Duodenal mucosa (tissue), 2 donors: ENCODE results near the gene STAB1.
A peak's percentile ranks its signal among the peaks of the same experiment; 100 is the strongest.

ENCODE experiments used
- H3K27ac ChIP-seq: one replicate; pipeline ENCODE4 v1.7.0; 2013; ENCODE audit warnings: low read depth, low read length
- H3K27me3 ChIP-seq, 2 donors: one replicate each; pipeline ENCODE4 v1.7.0; 2013; ENCODE audit warnings: low read length in 2 of 2, control low read depth in 1 of 2; ENCODE audit not compliant: insufficient read depth in 2 of 2, control insufficient read depth in 1 of 2
- H3K36me3 ChIP-seq, 2 donors: one replicate each; pipeline ENCODE4 v1.7.0; 2013; ENCODE audit warnings: low read length in 2 of 2, control low read depth in 1 of 2; ENCODE audit not compliant: insufficient read depth in 2 of 2, control insufficient read depth in 1 of 2
- H3K4me1 ChIP-seq, 2 donors: one replicate each; pipeline ENCODE4 v1.7.0; 2013; ENCODE audit warnings: low read length in 2 of 2, control low read depth in 1 of 2; ENCODE audit not compliant: insufficient read depth in 2 of 2, control insufficient read depth in 1 of 2
- H3K4me3 ChIP-seq, 2 donors: one replicate each; pipeline ENCODE4 v1.7.0; 2013; ENCODE audit warnings: low read length in 2 of 2, low read depth in 1 of 2
- H3K9ac ChIP-seq, 2 donors: one replicate each; pipeline ENCODE4 v1.7.0; 2013; ENCODE audit warnings: low read length in 2 of 2, low read depth in 1 of 2
- H3K9me3 ChIP-seq, 2 donors: one replicate each; pipeline ENCODE4 v1.7.0; 2013; ENCODE audit warnings: low read length in 2 of 2, control low read depth in 1 of 2; ENCODE audit not compliant: control insufficient read depth in 1 of 2

Gene STAB1

DNA sequence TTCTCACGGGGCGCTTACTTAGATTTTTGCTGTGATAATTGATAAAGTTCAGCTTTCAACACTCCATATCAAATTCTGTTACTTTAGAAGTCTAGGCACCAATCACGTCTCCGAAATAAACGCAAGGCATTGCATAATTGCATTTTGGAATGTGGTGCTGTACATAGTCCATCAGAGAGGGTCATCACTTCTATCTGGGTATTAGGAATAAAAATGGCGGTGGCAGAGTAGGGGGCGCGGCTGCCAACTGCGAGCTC lies 40.9 kb downstream of the STAB1 start:
- H3K36me3 ChIP-seq = peaks cover 7 to 10% of the 10 kb centered on the region in 2 donors
- no peaks in the 10 kb centered on the region for H3K9me3 ChIP-seq
- H3K4me1 ChIP-seq = peaks cover 36 to 37% of the 10 kb centered on the region in 2 donors
- peak overlapping the region; percentile 59 to 62 for H3K4me3 ChIP-seq
- no peaks in the 10 kb centered on the region for H3K27me3 ChIP-seq
- no peak overlapping the region for H3K27ac ChIP-seq
- no peak overlapping the region for H3K9ac ChIP-seq

DNA sequence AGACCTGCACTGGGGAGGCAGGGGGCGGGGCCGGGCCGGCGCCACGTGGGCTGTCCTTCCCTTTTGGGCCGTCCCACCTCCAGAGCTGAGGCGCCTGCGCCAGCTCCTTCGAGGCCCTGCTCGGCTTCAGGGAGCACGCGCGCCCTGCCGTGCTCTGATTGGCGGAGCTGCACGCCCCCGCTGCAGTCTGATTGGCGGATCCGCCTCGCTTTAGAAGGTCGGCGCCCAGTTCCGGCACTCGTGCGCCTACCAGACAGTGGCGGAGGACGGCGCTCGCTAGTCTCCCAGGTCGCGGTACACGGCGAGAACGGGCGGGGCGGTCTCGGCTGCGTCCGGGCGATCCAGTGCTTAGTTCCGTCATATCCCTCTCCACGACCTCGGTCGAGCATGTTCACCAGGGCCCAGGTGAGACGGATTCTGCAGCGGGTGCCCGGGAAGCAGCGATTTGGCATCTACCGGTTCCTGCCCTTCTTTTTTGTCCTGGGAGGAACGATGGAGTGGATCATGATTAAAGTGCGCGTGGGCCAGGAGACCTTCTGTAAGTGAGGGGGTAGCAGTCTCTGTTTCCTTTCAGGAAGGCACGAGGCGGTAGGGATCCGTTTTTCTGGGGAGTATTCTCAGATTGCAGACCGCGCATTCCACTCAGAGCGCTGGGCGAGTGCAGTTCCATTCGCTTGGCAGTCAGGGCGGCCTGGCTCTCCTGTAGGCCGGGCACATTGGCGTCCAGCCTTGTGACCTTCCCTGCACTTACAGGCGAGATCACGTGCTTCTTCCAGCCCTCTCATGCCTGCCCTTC lies 41.4 kb downstream of the STAB1 start, which contains the start of gene UQCC5:
Gene UQCC5 (plus strand): TSS at position 237 of the 796 bp plus-strand sequence. CDS start 151 bp downstream, at position 388.
- peak within 1 kb of the TSS; percentile 72 for H3K27ac ChIP-seq
- peak within 1 kb of the TSS; percentile 88 to 92 for H3K9ac ChIP-seq

DNA sequence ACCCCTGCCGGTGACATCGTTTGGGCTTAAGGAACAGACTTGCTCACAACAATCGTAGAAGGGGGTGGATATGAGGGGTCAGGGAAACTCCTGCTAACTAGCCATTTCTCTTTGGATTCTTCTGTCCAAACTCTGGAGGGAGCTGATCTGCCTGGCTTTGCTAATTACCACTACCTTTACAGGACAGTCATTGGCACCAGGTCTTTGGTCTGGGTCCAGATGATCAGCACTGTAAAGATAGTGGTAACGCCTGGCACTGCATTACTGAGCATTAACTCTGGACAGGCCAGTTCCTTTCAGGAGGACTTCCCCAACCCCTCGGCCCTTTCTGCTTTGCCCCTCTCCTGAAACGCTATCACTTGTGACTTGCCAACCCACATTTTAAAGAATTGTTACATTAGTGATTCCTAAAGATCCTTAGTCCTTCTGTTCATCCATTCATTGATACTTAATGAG lies 42.1 kb downstream of the STAB1 start:
- no peaks in the 10 kb centered on the region for H3K27me3 ChIP-seq
- H3K4me3 ChIP-seq = peak overlapping the region; percentile 97 to 100
- peak overlapping the region; percentile 88 to 92 for H3K9ac ChIP-seq
- peak overlapping the region; percentile 72 for H3K27ac ChIP-seq
- peaks cover 10 to 13% of the 10 kb centered on the region in 2 donors for H3K36me3 ChIP-seq
- H3K4me1 ChIP-seq = peaks cover 32 to 36% of the 10 kb centered on the region in 2 donors
- no peaks in the 10 kb centered on the region for H3K9me3 ChIP-seq

More for the DNA sequence above, 41.4 kb downstream of the STAB1 start, which contains the start of gene UQCC5:
- Histone ChIP-seq H3K36me3 (peaks cover 10 to 12% of the 10 kb centered on the region in 2 donors), H3K27me3 (no peaks in the 10 kb centered on the region), H3K9me3 (no peaks in the 10 kb centered on the region), H3K4me1 (peaks cover 36 to 37% of the 10 kb centered on the region in 2 donors), H3K4me3 (peak within 1 kb of the TSS; percentile 97 to 100)

DNA sequence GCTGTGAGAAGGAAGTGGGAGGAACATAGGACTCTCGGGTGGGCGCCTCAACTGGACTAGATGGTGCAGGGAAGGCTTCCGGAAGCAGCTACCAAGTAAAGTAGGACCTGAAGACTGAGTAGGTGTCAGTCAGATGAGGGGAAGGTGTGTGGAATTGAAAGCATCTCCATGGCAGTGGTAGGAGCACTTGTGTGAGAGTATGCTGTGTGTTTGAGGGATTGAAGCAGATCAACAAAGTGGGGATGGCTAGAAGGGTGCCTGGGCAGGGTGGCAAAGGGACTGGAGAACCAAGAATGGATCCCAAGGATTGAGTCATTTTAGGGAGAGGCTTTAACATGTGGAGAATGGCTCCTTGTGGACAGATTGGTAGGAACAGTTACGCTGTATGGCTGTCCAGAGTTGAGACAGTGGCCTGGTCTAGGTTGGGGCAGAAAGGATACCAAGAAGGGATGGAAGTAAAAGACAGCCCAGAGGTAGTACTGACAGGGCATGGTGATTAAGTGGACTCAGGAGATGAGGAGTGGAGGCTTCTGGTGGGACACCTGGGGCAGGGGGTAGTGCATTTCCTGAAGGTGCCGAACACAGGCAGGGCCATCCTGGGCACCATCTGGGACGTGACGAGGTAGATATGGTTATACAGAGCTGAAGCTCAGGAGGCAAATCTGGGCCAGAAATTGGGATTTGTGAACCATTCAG lies 42.7 kb downstream of the STAB1 start:
- Histone ChIP-seq H3K4me1 (peaks cover 25 to 32% of the 10 kb centered on the region in 2 donors), H3K9ac (peak overlapping the region; percentile 88 to 92), H3K4me3 (peak overlapping the region; percentile 97 to 100), H3K27me3 (no peaks in the 10 kb centered on the region), H3K27ac (no peak overlapping the region), H3K36me3 (peaks cover 10 to 13% of the 10 kb centered on the region in 2 donors), H3K9me3 (no peaks in the 10 kb centered on the region)

DNA sequence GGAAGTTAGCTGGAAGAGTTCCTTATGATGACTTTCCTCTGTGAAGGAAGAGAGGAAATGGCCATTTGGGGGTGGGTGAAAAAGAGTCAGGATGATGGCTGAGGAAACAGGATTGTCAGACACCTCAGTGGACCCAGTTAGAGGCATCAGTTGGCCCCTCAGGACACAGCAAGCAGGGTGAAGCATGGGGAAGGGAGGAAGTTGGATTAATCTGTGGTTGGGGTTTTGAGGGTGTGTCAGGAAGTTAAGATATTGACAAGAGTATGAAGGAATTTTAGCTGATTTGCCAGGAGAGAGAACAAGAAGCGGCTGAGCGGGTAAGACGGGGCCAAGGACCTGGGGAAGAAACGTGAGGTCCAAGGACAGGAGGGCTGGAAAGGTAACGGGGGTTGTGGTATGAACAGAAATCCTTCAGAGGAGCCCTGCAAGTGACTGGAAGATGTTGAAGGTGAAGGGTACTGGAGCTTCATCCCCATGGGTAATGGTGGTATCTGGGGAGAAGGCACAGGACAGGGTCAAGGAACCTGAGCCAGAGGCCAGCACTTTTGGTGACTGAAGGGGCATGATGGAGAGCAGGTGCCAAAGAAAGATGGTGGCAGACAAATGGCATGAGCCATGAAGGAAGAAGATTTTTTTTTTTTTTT lies 44.0 kb downstream of the STAB1 start:
- no peaks in the 10 kb centered on the region for H3K27me3 ChIP-seq
- peaks cover 10 to 13% of the 10 kb centered on the region in 2 donors for H3K36me3 ChIP-seq
- no peaks in the 10 kb centered on the region for H3K9me3 ChIP-seq
- no peak overlapping the region for H3K9ac ChIP-seq
- H3K27ac ChIP-seq = no peak overlapping the region
- peaks cover 25 to 31% of the 10 kb centered on the region in 2 donors for H3K4me1 ChIP-seq
- H3K4me3 ChIP-seq = no peak overlapping the region

DNA sequence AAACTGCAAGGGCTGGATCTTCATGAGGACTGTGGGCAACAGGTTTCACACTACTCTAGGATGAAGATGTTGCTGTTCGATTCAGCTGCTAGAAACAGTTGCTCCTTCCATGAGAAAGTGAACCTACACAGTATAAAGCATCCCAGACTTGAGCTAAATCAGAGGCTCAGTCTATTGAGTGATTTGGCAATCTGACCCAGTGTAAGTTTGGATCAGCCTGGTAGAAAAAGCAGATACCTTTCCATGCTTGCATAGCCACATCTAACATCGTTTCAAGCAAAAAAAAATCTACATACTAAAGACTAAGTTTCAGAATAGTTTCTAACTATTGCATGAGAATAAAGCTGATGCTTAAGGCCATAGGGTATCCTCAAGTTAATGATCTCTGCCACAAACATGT lies 45.9 kb downstream of the STAB1 start:
- H3K27me3 ChIP-seq = no peaks in the 10 kb centered on the region
- H3K9ac ChIP-seq = no peak overlapping the region
- H3K4me3 ChIP-seq = no peak overlapping the region
- H3K36me3 ChIP-seq = peaks cover 15 to 19% of the 10 kb centered on the region in 2 donors
- H3K27ac ChIP-seq = no peak overlapping the region
- no peaks in the 10 kb centered on the region for H3K9me3 ChIP-seq
- H3K4me1 ChIP-seq = peaks cover 22 to 25% of the 10 kb centered on the region in 2 donors

DNA sequence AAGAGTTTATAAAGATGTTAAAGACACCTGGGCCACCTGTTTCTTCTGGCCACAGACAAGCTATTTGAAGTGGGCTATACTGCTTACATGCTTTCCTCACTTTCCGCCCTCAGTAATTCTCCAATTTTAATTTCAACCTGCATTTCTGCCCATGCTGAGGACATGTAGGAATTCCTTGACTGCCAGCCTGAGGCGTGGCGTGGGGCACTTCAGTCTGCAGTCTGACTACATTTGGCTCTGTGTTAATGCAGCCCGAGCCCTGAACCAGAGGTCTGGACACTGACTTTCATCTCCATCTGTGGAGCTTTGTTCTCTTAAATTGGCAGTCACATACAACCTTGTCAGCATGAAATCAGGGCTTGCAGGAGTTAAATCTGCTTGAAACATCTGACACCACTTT lies 49.8 kb downstream of the STAB1 start:
- Histone ChIP-seq H3K4me3 (no peak overlapping the region), H3K36me3 (peaks cover 29 to 34% of the 10 kb centered on the region in 2 donors), H3K27me3 (no peaks in the 10 kb centered on the region), H3K9me3 (no peaks in the 10 kb centered on the region), H3K27ac (no peak overlapping the region), H3K4me1 (no peaks in the 10 kb centered on the region), H3K9ac (no peak overlapping the region)

DNA sequence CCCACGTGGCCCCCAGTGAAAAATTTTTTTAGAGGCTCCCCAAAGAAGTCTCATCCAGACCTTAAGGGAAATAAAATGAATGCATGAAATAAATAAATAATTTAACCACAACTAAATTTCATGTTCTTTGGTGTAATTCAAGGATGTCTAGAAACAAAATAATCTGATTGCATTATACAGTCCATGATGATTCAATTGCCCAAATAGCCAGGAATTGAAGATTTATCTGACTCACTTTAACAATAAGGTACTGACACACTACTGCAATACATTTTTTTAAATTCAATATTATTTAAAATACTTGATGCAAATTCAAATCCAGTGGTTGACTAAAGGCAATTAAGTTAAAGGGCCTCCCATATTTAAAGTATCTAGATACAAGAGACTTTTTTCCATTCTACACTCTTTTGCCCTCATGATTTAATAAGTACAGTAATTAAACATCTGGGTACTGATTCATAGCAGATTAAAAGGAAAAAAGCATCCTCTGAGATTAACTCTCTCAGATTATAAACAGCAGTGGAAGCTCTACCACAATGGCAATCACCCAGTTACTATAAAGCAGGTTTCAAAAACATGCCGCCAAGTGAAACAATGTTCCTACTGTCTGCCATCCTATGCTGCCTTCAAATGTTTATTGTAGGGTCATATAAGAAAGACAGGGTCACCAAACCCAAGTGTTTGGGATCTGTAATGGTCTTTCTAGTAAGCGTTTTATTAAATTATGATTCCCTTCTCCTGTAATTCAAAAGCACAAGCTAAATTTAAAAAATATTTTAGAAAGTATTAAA lies 51.2 kb downstream of the STAB1 start:
- Histone ChIP-seq H3K9me3 (no peaks in the 10 kb centered on the region), H3K4me3 (no peak overlapping the region), H3K4me1 (no peaks in the 10 kb centered on the region), H3K36me3 (peaks cover 29 to 37% of the 10 kb centered on the region in 2 donors), H3K9ac (no peak overlapping the region), H3K27me3 (no peaks in the 10 kb centered on the region), H3K27ac (no peak overlapping the region)

DNA sequence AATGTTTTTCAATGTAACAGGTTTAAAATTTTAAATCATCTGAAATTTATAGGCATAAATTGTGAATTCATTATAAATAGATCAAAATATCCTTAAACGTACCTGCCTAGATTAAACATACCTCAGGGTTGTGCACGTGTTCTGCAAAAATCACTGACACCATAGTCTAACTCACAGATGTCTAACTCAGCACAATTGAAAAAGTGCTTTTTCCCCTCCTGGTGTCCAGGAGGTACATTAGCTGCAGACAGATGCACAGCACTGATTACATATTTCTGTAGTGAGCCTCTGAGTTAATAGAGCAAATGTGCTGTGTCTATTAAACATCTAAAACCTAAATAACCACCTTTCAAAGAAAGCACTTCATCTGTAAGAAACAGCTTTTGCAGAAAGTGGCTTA lies 52.0 kb downstream of the STAB1 start:
- peaks cover 33 to 42% of the 10 kb centered on the region in 2 donors for H3K36me3 ChIP-seq

More for the DNA sequence above, 52.0 kb downstream of the STAB1 start:
- Histone ChIP-seq H3K27ac (no peak overlapping the region), H3K4me1 (no peaks in the 10 kb centered on the region), H3K4me3 (no peak overlapping the region), H3K9me3 (no peaks in the 10 kb centered on the region), H3K9ac (no peak overlapping the region), H3K27me3 (no peaks in the 10 kb centered on the region)
